HG03159 (cell line): ENCODE data around the gene GATC.
A peak's percentile ranks its signal among the peaks of the same experiment; 100 is the strongest.

Experiments
- ATAC-seq: cut with Tn5 transposase; IDR thresholded peaks from one replicate; pipeline ENCODE4 v1.9.1; 2021; ENCODE audit warnings: mild to moderate bottlenecking, moderate library complexity; ENCODE audit not compliant: unreplicated experiment

The GATC gene, protein sequence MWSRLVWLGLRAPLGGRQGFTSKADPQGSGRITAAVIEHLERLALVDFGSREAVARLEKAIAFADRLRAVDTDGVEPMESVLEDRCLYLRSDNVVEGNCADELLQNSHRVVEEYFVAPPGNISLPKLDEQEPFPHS

GRCh38 chr12:120445911-120446843 lies at the start of gene GATC, which contains the start of gene TRIAP1:
GATC (plus strand) TSS chr12:120446444; CDS start chr12:120446481, 37 bp downstream.
TRIAP1 (minus strand) TSS chr12:120446384; CDS start chr12:120446372, 12 bp downstream.
- peak; percentile 91 for ATAC-seq

DNA sequence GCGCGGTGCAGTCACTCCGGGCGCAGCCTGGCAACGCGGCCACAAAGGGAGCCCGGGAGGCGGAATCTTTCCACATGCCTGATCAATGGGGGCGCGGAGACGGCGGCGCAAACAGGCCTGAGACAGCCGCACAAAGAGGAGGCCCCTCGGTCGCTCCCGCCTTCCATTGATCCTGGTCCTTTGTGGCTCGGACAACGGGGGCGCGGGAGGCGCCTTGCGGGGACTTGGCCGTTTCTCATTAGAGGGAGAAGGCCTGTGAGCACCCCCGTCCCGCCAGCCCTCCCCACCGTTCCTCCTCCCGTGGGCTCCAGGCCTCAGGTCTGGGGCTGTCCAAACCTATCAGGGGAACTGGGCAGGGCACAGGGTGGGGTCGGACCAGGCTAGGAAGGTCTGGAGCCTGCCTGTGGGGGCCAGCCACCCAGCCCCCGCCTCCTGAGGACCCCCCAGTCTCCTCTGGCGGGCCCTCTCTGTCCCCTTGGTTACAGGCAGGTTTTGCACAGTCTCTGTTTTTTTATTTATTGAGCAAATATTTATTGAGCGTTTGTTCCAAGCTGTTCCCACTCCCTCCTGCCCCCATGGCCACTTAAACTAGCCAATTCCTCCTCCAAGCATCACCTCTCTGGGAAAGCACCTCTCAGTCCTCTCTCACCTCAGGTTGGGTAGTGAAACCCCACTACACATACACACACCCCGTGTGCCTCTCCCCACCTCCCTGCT lies 48.3 kb upstream of the GATC start:
- no peak for ATAC-seq

DNA sequence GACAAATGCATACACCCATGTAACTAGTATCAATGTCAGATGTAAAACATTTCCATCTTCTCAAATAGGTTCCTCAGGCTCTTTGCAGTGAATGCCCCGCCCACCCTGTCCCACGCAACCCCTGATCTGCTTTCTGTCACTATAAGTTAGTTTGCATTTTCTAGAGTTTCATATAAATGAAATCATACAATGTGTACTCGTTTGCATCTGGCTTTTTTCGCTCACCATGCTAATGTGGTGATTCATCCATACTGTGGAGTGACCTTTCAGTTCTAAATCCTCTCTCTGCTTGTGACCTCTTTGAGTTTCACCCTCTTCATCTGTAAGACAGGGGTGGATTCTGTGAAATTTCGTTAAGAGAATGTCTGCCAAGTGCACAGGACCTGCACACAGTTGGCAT lies 46.7 kb upstream of the GATC start:
- ATAC-seq: no peak

GRCh38 chr12:120402217-120402616 lies 44.0 kb upstream of the GATC start:
- ATAC-seq: no peak

- ATAC-seq: no peak
Measured at GRCh38 chr12:120403869-120404268, 42.4 kb upstream of the GATC start.

- no peak for ATAC-seq
Measured at GRCh38 chr12:120404271-120404670, 42.0 kb upstream of the GATC start.

DNA sequence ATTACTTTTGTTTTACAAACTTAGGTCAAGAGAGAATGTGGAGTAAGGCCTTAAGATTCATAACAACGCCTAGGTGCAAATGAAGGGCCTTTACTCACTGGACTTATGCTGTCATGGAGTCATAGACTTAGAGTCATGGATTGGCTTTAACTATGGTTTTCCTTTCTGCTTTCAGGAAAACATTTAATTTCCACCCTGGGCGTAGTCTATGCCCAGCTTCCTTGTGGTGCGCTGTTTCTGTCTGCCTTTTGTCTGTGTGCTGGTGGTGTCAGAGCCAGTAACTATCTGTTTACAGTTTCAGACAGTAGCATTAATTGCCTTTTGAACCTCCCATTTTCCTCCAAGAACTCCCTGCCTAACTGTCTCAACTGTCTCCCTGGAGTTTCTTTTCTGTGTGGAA lies 40.2 kb upstream of the GATC start:
- no peak for ATAC-seq

DNA sequence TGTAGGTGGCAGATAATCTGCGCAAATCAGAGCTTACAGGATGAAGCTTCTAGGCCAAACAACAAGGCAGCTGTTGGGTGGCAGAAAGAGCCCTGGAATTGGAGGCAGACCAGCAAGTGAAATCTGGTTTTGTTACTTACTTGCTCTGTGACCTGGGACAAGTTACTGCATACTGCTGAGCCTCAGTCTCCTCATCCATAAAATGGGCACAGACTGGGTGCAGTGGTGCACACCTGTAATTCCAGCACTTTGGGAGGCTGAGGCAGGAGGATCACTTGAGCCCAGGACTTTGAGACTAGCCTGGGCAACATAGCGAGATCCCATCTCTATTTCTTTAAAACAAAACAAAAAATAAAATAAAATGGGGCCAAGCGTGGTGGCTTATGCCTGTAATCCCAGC lies 39.7 kb upstream of the GATC start:
- ATAC-seq: no peak

- ATAC-seq: no peak
Measured at GRCh38 chr12:120408771-120409170, 37.5 kb upstream of the GATC start.

- ATAC-seq: no peak
Measured at GRCh38 chr12:120412421-120412820, 33.8 kb upstream of the GATC start.

DNA sequence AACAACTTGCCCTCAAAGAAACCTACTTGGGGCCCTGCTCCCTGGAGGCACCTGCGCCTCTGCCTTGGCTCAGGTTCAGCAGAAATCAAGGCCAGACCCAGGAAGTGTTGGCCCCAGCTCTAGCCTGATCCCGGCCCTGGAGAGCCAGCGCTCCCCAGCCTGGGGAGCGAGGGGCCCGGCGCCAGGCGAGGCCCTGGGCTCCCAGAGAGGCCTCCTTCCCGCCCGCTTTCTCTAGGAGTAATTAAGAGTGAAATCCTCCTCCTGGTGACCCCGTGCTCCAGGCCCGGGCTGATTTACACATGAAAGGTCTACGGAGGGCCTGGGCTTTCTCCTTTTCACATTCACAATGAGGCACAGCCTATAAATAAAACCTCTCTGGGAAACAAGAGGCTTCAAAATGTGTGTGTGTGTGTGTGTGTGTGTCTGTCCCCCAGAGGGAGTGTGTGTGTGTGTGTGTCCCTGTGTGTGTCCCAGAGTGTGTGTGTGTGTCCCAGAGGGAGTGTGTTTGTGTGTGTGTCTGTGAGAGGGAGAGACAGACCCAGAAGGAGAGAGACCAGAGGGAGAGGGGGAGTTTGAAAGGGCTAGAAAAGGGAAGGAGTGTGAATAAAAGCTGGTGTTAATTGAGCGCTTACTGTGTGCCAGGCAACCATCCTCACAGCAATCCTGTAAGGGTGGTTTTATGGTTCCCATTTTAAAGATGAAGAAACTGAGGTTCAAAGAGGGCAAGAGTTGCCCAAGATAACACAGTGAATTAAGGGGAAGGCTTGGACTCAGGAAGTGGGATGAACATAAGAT lies 32.1 kb upstream of the GATC start:
- ATAC-seq: no peak

DNA sequence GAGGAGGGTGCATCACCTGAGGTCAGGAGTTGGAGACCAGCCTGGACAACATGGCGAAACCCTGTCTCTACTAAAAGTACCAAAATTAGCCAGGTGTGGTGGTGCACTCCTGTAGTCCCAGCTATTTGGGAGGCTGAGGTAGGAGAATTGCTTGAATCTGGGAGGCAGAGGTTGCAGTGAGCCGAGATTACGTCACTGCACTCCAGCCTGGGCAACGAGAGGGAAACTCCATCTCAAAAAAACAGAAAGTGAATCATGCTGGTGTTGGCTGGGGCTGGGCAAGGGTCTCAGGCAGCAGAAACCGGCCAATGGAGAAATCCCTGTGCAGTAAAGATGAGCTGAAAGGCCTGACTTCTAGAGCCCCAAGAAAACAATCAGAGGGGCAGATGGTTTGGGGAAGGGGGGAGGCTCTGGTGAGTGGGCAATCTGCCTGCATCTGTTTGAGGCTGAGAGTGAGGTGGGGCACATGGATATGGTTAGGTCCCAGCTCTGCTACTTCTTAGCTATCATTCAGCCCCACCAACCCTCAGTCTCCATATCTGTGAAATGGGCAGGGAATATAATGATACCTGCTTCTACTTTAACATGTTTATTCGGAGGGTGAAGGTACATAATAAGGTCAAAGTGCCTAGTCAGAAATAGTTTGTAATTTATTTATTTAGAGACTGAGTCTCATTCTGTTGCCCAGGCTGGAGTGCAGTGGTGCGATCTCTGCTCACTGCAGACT lies 29.6 kb upstream of the GATC start:
- ATAC-seq: no peak

DNA sequence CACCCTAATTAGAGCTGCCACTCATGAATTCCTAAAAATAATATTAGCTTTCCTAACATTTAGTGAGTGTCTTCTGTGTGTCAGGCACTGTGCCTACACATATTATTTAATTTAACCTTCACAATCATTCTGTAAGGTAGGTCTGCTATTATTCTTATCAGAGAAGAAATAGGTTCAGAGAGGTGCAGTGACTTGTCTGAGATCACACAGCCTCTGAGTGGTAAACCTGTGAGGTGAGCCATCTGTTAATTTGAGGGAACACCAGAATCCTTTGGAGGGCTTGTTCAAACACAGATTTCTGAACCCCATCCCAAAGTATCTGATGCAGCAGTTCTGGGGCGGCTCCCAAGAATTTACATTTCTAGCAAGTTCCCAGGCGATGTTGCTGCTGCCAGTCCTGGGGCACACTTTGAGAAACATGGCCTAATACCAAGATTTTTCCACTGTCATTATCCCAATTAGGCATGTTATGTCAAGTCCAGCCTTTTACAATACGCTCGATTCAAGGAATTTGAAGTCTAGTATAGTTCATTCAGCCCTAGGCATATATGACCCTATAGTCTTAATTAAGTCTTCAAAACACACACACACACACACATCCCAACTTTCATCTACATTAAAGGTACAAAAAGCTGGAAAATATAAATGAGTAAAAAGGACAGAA lies 28.2 kb upstream of the GATC start:
- ATAC-seq: no peak

DNA sequence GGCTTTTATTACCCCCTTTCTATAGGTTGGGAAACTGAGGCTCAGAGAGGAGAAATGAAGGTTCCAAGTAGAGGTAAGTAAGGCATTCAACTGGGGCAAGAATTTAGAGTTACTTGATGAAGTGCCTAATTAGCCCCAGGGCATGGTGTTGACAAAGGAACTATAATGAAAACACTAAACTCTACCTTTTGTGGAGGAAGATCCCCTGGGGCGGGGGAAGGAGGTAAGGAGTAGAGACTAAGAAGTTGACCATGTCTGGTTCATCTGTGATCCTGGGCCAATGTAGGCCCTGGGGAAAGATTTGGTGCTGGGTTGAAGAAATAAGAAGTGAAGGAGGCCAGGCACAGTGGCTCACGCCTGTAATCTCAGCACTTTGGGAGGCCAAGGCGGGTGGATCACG lies 24.5 kb upstream of the GATC start:
- no peak for ATAC-seq

DNA sequence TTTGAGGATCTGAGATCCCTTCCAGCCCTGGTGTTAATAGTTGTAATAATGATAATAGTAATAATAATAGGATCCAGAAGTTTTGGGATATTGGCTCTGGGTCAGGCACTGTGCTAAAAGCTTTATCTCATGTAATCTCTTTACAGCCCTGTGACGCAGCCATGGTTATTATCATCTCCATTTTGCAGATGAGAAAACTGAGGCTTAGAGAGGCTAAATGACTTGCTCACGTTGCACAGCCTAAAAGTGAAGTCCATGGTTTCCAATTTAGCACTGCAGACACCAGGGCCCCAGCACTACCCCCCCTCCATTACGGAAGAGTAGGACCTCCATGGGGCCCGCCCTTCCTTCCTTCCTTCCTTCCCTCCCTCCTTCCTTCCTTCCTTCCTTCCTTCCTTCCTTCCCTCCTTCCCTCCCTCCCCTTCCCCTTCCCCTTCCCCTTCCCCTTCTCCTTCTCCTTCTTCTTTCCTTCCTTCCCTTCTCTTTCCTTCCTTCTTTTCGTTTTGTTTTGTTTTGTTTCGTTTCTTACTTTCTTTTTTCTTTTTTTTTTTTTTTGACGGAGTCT lies 23.3 kb upstream of the GATC start:
- ATAC-seq: no peak

- ATAC-seq: no peak
Measured at GRCh38 chr12:120425797-120426196, 20.4 kb upstream of the GATC start.

DNA sequence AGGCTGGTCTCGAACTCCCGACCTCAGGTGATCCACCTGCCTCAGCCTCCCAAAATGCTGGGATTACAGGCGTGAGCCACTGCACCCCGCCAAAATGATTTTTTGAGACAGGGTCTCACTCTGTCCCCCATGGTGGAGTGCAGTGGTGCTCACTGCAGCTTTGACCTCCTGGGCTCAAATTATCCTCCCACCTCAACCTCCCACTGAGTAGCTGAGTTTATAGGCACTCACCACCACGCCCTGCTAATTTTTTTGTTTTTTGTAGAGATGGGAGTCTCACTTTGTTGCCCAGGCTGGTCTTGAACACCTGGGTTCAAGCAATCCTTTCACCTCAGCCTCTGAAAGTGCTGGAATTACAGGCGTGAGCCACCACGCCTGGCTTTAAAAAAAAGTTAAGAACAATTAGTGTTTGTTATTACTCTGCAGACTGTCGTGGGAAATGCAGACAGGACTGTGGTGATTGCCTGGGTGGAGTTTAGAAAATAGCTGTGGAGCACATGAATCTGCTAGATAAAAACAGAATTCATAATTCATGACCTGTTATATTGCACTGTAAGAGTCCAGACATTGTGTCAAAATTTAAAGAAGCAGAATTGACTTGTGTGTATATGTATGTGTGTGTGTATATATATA lies 17.5 kb upstream of the GATC start:
- no peak for ATAC-seq

DNA sequence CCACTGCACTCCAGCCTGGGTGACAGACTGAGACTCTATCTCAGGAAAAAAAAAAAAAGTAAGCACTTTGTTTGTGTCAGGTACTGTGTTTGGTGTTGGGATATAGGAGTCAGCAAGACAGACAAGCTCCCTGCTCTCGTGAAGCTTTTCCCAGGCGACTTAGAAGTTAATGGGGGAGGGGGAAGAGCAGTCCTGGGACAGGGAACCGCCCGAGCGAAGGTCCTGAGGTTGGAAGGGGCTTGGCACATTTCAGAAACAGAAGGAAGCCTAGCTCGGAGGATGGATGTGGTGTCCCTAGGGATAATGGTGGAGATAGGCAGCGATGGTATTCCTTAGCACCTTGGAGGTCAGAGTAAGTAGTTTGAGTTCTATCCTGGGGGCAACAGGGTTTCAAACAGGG lies 16.9 kb upstream of the GATC start:
- ATAC-seq: no peak
